ENCODE measurements around the gene BCL2L12. TPM values are rescaled to one million over a fixed set of nuclear protein-coding genes. Genes with fewer than 3 reads are reported as not detected.

Gene BCL2L12
- total RNA-seq, 5 donors from 2014 or later (not counting 1 experiment from before 2014, with no cell fraction given): 15.6 to 26.6 (median 24.1) TPM

GRCh38 chr19:49635530-49636232 is 30.1 kb upstream of the BCL2L12 start:
- no peaks in the 10 kb centered on the region for H3K36me3 Mint-ChIP-seq
- no peaks in the 10 kb centered on the region for H3K9me3 Mint-ChIP-seq
- H3K27ac ChIP-seq (ENCODE audit: low read length): no peak overlapping the region
- no peaks in the 10 kb centered on the region for H3K27me3 Mint-ChIP-seq
- no peak for ATAC-seq (replicated peaks in 1 of 4)
- H3K9me3 ChIP-seq: no peaks in the 10 kb centered on the region
- H3K27me3 ChIP-seq (replicated peaks in 1 of 2; ENCODE audit: control insufficient read depth in 2 of 2, extremely low read depth in 1 of 2, insufficient read depth in 2 of 2, low read length in 1 of 2): no peaks in the 10 kb centered on the region
- DNase-seq: no peak
- ChIA-PET POLR2A (interaction anchor here in 1 of 2 donors (0.6 kb wide), 1 partner anchor 30 kb away, joined by 3 read pairs; no protein-coding TSS in a partner anchor), CTCF (no interaction called here)
- no peak overlapping the region for H3K4me3 Mint-ChIP-seq
- WGBS (ENCODE audit: insufficient coverage): 75% methylated on average over 19 of the region's 24 CpGs
- peaks cover 4 to 24% of the 10 kb centered on the region in 2 experiments for H3K4me1 ChIP-seq (ENCODE audit: control insufficient read depth in 1 of 2, extremely low read depth in 1 of 2, insufficient read depth in 2 of 2, low read length in 2 of 2)
- peaks cover 24 to 36% (median 31%) of the 10 kb centered on the region in 3 donors for H3K4me1 Mint-ChIP-seq
- H3K27ac Mint-ChIP-seq: peak overlapping the region in 1 of 2 donors; percentile 70
- H3K36me3 ChIP-seq (ENCODE audit: control insufficient read depth in 2 of 2, extremely low read depth in 1 of 2, insufficient read depth in 1 of 2, low read length in 1 of 2): no peaks in the 10 kb centered on the region
- no peak overlapping the region for H3K4me3 ChIP-seq (ENCODE audit: control insufficient read depth in 1 of 2, extremely low read depth in 1 of 2, low read length in 1 of 2)

- Histone ChIP-seq H3K4me3 (ENCODE audit: control insufficient read depth in 1 of 2, extremely low read depth in 1 of 2, low read length in 1 of 2) (no peak overlapping the region), H3K36me3 (ENCODE audit: control insufficient read depth in 2 of 2, extremely low read depth in 1 of 2, insufficient read depth in 1 of 2, low read length in 1 of 2) (no peaks in the 10 kb centered on the region), H3K4me1 (ENCODE audit: control insufficient read depth in 1 of 2, extremely low read depth in 1 of 2, insufficient read depth in 2 of 2, low read length in 2 of 2) (peaks cover 7 to 31% of the 10 kb centered on the region in 2 experiments), H3K9me3 (no peaks in the 10 kb centered on the region), H3K27ac (ENCODE audit: low read length) (no peak overlapping the region), H3K27me3 (replicated peaks in 1 of 2; ENCODE audit: control insufficient read depth in 2 of 2, extremely low read depth in 1 of 2, insufficient read depth in 2 of 2, low read length in 1 of 2) (no peaks in the 10 kb centered on the region)
- peak overlapping the region in 1 of 2 donors; percentile 70 for H3K27ac Mint-ChIP-seq
- CTCF ChIA-PET: no interaction called here
- WGBS (ENCODE audit: insufficient coverage): 81% methylated on average over 27 of the region's 30 CpGs
- no peaks in the 10 kb centered on the region for H3K36me3 Mint-ChIP-seq
- no peaks in the 10 kb centered on the region for H3K9me3 Mint-ChIP-seq
- no peak for DNase-seq
- POLR2A ChIA-PET: no interaction called here
- no peak for ATAC-seq (replicated peaks in 1 of 4)
- no peaks in the 10 kb centered on the region for H3K27me3 Mint-ChIP-seq
- peaks cover 26 to 38% (median 38%) of the 10 kb centered on the region in 3 donors for H3K4me1 Mint-ChIP-seq
- no peak overlapping the region for H3K4me3 Mint-ChIP-seq
Observed at GRCh38 chr19:49636233-49636932, 29.4 kb upstream of the BCL2L12 start.

GRCh38 chr19:49637821-49638738 is 27.7 kb upstream of the BCL2L12 start:
- ATAC-seq (replicated peaks in 1 of 4) (no peak), DNase-seq (no peak)
- Histone ChIP-seq H3K4me3 (ENCODE audit: control insufficient read depth in 1 of 2, extremely low read depth in 1 of 2, low read length in 1 of 2) (no peak overlapping the region), H3K9me3 (no peaks in the 10 kb centered on the region), H3K36me3 (ENCODE audit: control insufficient read depth in 2 of 2, extremely low read depth in 1 of 2, insufficient read depth in 1 of 2, low read length in 1 of 2) (no peaks in the 10 kb centered on the region), H3K27me3 (replicated peaks in 1 of 2; ENCODE audit: control insufficient read depth in 2 of 2, extremely low read depth in 1 of 2, insufficient read depth in 2 of 2, low read length in 1 of 2) (no peaks in the 10 kb centered on the region), H3K27ac (ENCODE audit: low read length) (no peak overlapping the region), H3K4me1 (ENCODE audit: control insufficient read depth in 1 of 2, extremely low read depth in 1 of 2, insufficient read depth in 2 of 2, low read length in 2 of 2) (peaks cover 12 to 43% of the 10 kb centered on the region in 2 experiments)
- Mint-ChIP-seq H3K36me3 (no peaks in the 10 kb centered on the region), H3K4me3 (peak overlapping the region; percentile 38 to 96 (median 49)), H3K4me1 (peaks cover 38 to 50% (median 48%) of the 10 kb centered on the region in 3 donors), H3K27me3 (no peaks in the 10 kb centered on the region), H3K27ac (peak overlapping the region; percentile 56 to 75), H3K9me3 (no peaks in the 10 kb centered on the region)
- ChIA-PET CTCF (interaction anchor here in 1 of 2 donors (3.0 kb wide), 1 partner anchor 39 kb away, joined by 26 read pairs; the partner anchor contains the start of gene PRMT1), POLR2A (no interaction called here)
- 33% methylated on average over 9 of the region's 19 CpGs for WGBS (ENCODE audit: insufficient coverage)

- peaks cover 16 to 51% of the 10 kb centered on the region in 2 experiments for H3K4me1 ChIP-seq (ENCODE audit: control insufficient read depth in 1 of 2, extremely low read depth in 1 of 2, insufficient read depth in 2 of 2, low read length in 2 of 2)
Observed at GRCh38 chr19:49639401-49640112, 26.2 kb upstream of the BCL2L12 start.

GRCh38 chr19:49640113-49640898 is 25.4 kb upstream of the BCL2L12 start, which contains the start of gene RRAS:
Gene RRAS (minus strand): TSS chr19:49640143. CDS start chr19:49640098, 45 bp downstream.
- H3K36me3 Mint-ChIP-seq: no peaks in the 10 kb centered on the region
- WGBS (ENCODE audit: insufficient coverage): under 1% methylated on average over 46 of the region's 51 CpGs
- ChIA-PET POLR2A (interaction anchor here (0.5 to 1.4 kb wide), 11 partner anchors 24 to 1475 kb away, joined by 3 to 11 read pairs (median 5); partner anchors contain the start of genes IRF3 (in 1 of the 2), MED25 (in 1 of the 2) and NUP62 (in 1 of the 2)), CTCF (interaction anchor here in 1 of 2 donors (0.5 to 3.0 kb wide), 15 partner anchors 21 to 1306 kb away, joined by 3 to 30 read pairs (median 4); partner anchors contain the start of genes AP2A1, BCL2L12, IRF3 and PRMT1)
- H3K36me3 ChIP-seq (ENCODE audit: control insufficient read depth in 2 of 2, extremely low read depth in 1 of 2, insufficient read depth in 1 of 2, low read length in 1 of 2): peaks cover 0 to 6% of the 10 kb centered on the region in 2 donors
- H3K4me3 ChIP-seq (ENCODE audit: control insufficient read depth in 1 of 2, extremely low read depth in 1 of 2, low read length in 1 of 2): peak within 1 kb of the TSS; percentile 72 to 74
- peak within 1 kb of the TSS; percentile 92 for H3K27ac ChIP-seq (ENCODE audit: low read length)
- H3K9me3 Mint-ChIP-seq: no peaks in the 10 kb centered on the region
- H3K27me3 ChIP-seq (replicated peaks in 1 of 2; ENCODE audit: control insufficient read depth in 2 of 2, extremely low read depth in 1 of 2, insufficient read depth in 2 of 2, low read length in 1 of 2): no peaks in the 10 kb centered on the region
- H3K4me1 ChIP-seq (ENCODE audit: control insufficient read depth in 1 of 2, extremely low read depth in 1 of 2, insufficient read depth in 2 of 2, low read length in 2 of 2): peaks cover 16 to 58% of the 10 kb centered on the region in 2 experiments
- DNase-seq (peak; percentile 96 to 100 (median 99)), ATAC-seq (replicated peaks in 1 of 4) (peak; percentile 71 to 76 (median 74))
- H3K27ac Mint-ChIP-seq: peak within 1 kb of the TSS; percentile 97
- no peaks in the 10 kb centered on the region for H3K9me3 ChIP-seq
- H3K27me3 Mint-ChIP-seq: no peaks in the 10 kb centered on the region
- peaks cover 56 to 68% (median 67%) of the 10 kb centered on the region in 3 donors for H3K4me1 Mint-ChIP-seq
- H3K4me3 Mint-ChIP-seq: peak within 1 kb of the TSS; percentile 88 to 96 (median 95)

More at GRCh38 chr19:49639401-49640112, 26.2 kb upstream of the BCL2L12 start:
- ChIA-PET CTCF (interaction anchor here in 1 of 2 donors (0.5 to 3.0 kb wide), 12 partner anchors 22 to 1305 kb away, joined by 3 to 30 read pairs (median 4); partner anchors contain the start of genes BCL2L12, IRF3, PRMT1 and PRR12), POLR2A (interaction anchor here (0.5 to 1.4 kb wide), 8 partner anchors 24 to 513 kb away, joined by 3 to 10 read pairs (median 5); partner anchors contain the start of genes IRF3 (in 1 of the 2), MED25 (in 1 of the 2) and NUP62 (in 1 of the 2))
- H3K27ac Mint-ChIP-seq: peak overlapping the region; percentile 28 to 67
- ATAC-seq (replicated peaks in 1 of 4) (no peak), DNase-seq (peak in 3 of 35 experiments; percentile 7 to 32 (median 14))
- H3K4me3 Mint-ChIP-seq: peak overlapping the region; percentile 88 to 96 (median 95)
- H3K27me3 ChIP-seq (replicated peaks in 1 of 2; ENCODE audit: control insufficient read depth in 2 of 2, extremely low read depth in 1 of 2, insufficient read depth in 2 of 2, low read length in 1 of 2): no peaks in the 10 kb centered on the region
- H3K27me3 Mint-ChIP-seq: no peaks in the 10 kb centered on the region
- no peaks in the 10 kb centered on the region for H3K9me3 Mint-ChIP-seq
- peaks cover 0 to 3% of the 10 kb centered on the region in 2 donors for H3K36me3 ChIP-seq (ENCODE audit: control insufficient read depth in 2 of 2, extremely low read depth in 1 of 2, insufficient read depth in 1 of 2, low read length in 1 of 2)
- no peaks in the 10 kb centered on the region for H3K36me3 Mint-ChIP-seq
- no peaks in the 10 kb centered on the region for H3K9me3 ChIP-seq
- H3K4me1 Mint-ChIP-seq: peaks cover 52 to 65% (median 63%) of the 10 kb centered on the region in 3 donors
- peak overlapping the region; percentile 68 to 72 for H3K4me3 ChIP-seq (ENCODE audit: control insufficient read depth in 1 of 2, extremely low read depth in 1 of 2, low read length in 1 of 2)
- peak overlapping the region; percentile 46 for H3K27ac ChIP-seq (ENCODE audit: low read length)
- 12% methylated on average over 22 of the region's 31 CpGs for WGBS (ENCODE audit: insufficient coverage)

All from T-cell (primary cell).